ENCODE data around the gene PTPRN2. TPM values are rescaled to one million over a fixed set of nuclear protein-coding genes. Genes with fewer than 3 reads are reported as not detected.

Gene PTPRN2
- total and polyA plus RNA-seq, 9 of the 15 experiments (the other 6 are each of a cell fraction or from before 2014, with no cell fraction given) = not detected

DNA sequence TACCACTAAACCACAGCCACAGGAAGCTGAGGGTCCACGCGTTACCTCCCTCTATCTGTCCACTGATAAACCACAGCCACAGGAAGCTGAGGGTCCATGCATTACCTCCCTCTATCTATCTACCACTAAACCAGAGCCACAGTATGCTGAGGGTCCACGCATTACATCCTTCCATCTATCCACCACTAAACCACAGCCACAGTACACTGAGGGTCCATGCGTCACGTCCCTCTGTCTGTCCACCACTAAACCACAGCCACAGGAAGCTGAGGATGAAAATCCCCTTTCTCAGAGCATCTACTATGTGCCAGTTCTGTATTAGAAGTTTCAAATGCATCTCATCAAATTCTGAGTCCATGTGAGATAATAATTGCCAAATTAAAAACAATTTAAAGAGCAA is 661.5 kb downstream of the PTPRN2 start (continued):
- TF ChIP-seq, protein P1, sequence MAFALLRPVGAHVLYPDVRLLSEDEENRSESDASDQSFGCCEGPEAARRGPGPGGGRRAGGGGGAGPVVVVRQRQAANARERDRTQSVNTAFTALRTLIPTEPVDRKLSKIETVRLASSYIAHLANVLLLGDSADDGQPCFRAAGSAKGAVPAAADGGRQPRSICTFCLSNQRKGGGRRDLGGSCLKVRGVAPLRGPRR (CRISPR knock-in tag; IDR thresholded peaks at IDR 0.05) = no peak
- no peak for TF ChIP-seq HBP1 (CRISPR knock-in tag; IDR thresholded peaks at IDR 0.05)
- no peak for TF ChIP-seq RREB1 (CRISPR knock-in tag; IDR thresholded peaks at IDR 0.05)
- no peak for TF ChIP-seq ZNF764 (CRISPR knock-in tag; IDR thresholded peaks at IDR 0.05; ENCODE audit: low read depth)
- no peak for TF ChIP-seq TCFL5 (CRISPR knock-in tag; conservative IDR thresholded peaks at IDR 0.05)
- TF ChIP-seq ARNT (IDR thresholded peaks at IDR 0.05) = no peak
- no peak for TF ChIP-seq DIDO1 (tag; IDR thresholded peaks at IDR 0.05; ENCODE audit: low read depth)
- no peak for TF ChIP-seq MAFG (tag; conservative IDR thresholded peaks at IDR 0.05)
- no peak for TF ChIP-seq MTF1 (CRISPR knock-in tag; IDR thresholded peaks at IDR 0.05; ENCODE audit: borderline replicate concordance)
- TF ChIP-seq NUFIP1 (IDR thresholded peaks at IDR 0.05; ENCODE audit: partially characterized antibody) = no peak
- no peak for TF ChIP-seq CHD4 (IDR thresholded peaks at IDR 0.05; ENCODE audit: insufficient read depth, insufficient replicate concordance, low read depth, low read length, poor library complexity, severe bottlenecking)
- no peak for TF ChIP-seq RAD51 (IDR thresholded peaks at IDR 0.05; ENCODE audit: borderline replicate concordance, low read depth)
